ENCODE data around the gene CLC.
"Not testable (repeated sequence)": the region's sequence is repeated elsewhere in the genome, so short reads cannot be mapped to it uniquely, and the experiment has no call there.

The CLC gene

DNA sequence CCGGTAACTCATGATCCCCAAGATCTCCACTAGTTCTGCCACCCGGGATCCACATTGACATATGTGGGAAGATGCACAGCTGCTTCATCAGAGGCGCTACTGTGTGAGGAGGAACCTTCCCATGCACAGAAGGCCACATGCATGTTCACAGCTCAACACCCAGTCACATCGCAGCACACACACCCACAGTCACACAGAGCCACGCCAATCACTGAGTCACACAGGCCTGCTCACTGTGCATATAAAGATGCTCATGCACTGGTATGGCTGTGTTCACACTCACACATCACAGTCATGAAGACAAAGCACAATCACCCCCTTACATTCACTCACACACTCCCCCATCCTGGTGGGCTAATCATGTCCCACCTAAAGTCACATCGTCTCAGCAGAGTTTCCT lies 9.8 kb downstream of the CLC start:
- Histone ChIP-seq H3K36me3 (ENCODE audit: control insufficient read depth, insufficient read depth, low read length) (no peaks in the 10 kb centered on the region), H3K27me3 (replicated peaks; ENCODE audit: control insufficient read depth, insufficient read depth, low read length) (no peaks in the 10 kb centered on the region), H3K4me3 (replicated peaks; ENCODE audit: low read depth, low read length) (no peak overlapping the region)
- TF ChIP-seq, protein P1, sequence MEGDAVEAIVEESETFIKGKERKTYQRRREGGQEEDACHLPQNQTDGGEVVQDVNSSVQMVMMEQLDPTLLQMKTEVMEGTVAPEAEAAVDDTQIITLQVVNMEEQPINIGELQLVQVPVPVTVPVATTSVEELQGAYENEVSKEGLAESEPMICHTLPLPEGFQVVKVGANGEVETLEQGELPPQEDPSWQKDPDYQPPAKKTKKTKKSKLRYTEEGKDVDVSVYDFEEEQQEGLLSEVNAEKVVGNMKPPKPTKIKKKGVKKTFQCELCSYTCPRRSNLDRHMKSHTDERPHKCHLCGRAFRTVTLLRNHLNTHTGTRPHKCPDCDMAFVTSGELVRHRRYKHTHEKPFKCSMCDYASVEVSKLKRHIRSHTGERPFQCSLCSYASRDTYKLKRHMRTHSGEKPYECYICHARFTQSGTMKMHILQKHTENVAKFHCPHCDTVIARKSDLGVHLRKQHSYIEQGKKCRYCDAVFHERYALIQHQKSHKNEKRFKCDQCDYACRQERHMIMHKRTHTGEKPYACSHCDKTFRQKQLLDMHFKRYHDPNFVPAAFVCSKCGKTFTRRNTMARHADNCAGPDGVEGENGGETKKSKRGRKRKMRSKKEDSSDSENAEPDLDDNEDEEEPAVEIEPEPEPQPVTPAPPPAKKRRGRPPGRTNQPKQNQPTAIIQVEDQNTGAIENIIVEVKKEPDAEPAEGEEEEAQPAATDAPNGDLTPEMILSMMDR (IDR thresholded peaks at IDR 0.05; ENCODE audit: insufficient read depth, low read length, poor library complexity, severe bottlenecking), result no peak
- no peak for DNase-seq (ENCODE audit: extremely low read depth, insufficient read length)

DNA sequence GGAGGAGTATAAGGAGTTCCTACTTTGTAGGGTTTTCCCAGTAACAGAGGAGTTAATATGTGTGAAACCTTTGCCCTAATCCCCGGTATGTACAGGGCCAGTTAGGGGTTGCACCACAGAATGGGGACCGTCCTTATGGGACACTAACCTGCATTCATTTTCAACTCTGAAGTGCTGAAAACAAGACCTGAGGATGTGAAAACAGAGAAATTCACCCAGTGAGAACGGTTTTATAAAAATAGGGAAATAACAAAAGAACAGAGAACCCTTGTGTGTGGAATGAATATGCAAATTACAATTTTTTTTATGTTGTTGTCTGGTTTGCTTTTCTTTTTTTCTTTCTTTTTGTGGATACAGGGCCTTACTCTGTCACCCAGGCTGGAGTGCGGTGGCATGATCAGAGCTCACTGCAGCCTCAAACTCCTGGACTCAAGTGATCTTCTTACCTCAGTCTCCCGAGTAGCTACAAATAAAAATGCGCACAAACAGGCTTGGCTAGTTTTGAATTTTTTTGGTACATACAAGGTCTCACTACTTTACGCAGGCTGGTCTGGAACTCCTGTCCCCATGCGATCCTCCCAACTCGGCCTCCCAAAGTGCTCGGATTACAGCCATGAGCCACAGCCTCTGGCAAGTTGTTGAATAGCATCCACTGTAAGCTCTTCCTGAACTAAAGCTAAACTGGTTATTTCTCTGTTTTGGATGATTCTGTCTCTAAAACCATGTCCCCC lies 10.6 kb downstream of the CLC start:
- no peak for DNase-seq (ENCODE audit: extremely low read depth, insufficient read length)
- Histone ChIP-seq H3K36me3 (ENCODE audit: control insufficient read depth, insufficient read depth, low read length) (no peaks in the 10 kb centered on the region), H3K27me3 (replicated peaks; ENCODE audit: control insufficient read depth, insufficient read depth, low read length) (no peaks in the 10 kb centered on the region), H3K4me3 (replicated peaks; ENCODE audit: low read depth, low read length) (no peak overlapping the region)
- TF ChIP-seq, protein P1 (IDR thresholded peaks at IDR 0.05; ENCODE audit: insufficient read depth, low read length, poor library complexity, severe bottlenecking), result no peak

DNA sequence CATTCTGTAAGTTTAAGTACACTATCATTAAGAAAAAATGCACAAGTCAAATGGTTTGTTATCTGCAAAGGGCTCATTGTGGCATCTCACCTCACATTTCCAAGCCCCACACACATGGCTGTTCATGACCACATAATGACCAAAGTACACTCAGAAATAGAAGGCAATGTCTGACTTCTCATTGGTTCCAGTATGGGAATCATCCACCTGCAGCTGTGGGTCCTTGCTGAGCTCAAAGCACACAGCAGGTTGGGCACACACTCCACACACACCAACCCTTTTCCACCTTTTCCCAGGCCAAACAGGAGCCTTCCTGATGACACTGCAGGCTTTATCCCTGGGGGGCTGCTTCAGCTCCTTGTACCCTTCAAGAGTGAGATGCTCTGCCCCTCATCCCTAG lies 11.8 kb downstream of the CLC start:
- no peak overlapping the region for H3K4me3 ChIP-seq (replicated peaks; ENCODE audit: low read depth, low read length)
- TF ChIP-seq, protein P1 (IDR thresholded peaks at IDR 0.05; ENCODE audit: insufficient read depth, low read length, poor library complexity, severe bottlenecking), result no peak
- H3K27me3 ChIP-seq (replicated peaks; ENCODE audit: control insufficient read depth, insufficient read depth, low read length), result no peaks in the 10 kb centered on the region
- no peak for DNase-seq (ENCODE audit: extremely low read depth, insufficient read length)
- H3K36me3 ChIP-seq (ENCODE audit: control insufficient read depth, insufficient read depth, low read length), result no peaks in the 10 kb centered on the region

DNA sequence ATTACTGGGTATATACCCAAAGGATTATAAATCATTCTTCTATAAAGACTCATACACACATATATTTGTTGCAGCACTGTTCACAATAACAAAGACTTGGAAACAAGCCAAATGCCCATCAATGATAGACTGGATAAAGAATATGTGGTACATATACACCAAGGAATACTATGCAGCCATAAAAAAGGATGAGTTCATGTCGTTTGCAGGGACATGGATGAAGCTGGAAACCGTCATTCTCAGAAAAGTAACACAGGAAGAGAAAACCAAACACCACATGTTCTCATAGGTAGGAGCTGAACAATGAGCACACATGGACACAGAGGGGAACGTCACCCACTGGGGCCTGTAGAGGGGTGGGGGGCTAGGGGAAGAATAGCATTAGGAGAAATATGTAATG lies 17.7 kb downstream of the CLC start:
- H3K36me3 ChIP-seq (ENCODE audit: control insufficient read depth, insufficient read depth, low read length); DNase-seq (ENCODE audit: extremely low read depth, insufficient read length); H3K4me3 ChIP-seq (replicated peaks; ENCODE audit: low read depth, low read length); H3K27me3 ChIP-seq (replicated peaks; ENCODE audit: control insufficient read depth, insufficient read depth, low read length): not testable (repeated sequence)

DNA sequence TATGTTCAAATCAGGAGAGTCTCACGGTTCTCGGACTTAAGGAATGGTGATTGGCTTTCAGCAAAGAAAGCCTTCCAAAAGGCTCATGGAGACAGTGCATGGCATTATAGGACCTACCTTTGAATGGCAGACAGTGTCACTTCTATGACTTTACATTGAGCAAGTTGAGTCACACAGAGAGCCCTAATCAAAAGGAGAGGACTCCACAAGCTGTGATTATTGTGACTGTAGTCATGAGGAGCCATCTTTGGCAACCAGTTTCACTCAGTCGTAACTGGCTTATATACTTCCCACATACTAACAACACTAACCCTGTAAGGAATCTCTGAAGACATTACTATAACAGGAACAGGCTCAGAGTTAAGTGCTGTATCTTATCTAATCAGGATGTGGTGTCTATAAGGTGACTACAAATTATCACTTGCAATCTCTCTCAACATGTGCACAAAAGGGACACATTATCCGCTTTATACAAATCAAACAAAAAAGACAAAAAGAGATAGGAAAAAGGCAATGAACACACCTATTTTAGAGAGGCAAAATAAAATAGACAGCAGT lies 27.4 kb downstream of the CLC start:
- H3K27me3 ChIP-seq (replicated peaks; ENCODE audit: control insufficient read depth, insufficient read depth, low read length), result no peaks in the 10 kb centered on the region
- TF ChIP-seq, protein P1 (IDR thresholded peaks at IDR 0.05; ENCODE audit: insufficient read depth, low read length, poor library complexity, severe bottlenecking), result no peak
- DNase-seq (ENCODE audit: extremely low read depth, insufficient read length), result no peak

DNA sequence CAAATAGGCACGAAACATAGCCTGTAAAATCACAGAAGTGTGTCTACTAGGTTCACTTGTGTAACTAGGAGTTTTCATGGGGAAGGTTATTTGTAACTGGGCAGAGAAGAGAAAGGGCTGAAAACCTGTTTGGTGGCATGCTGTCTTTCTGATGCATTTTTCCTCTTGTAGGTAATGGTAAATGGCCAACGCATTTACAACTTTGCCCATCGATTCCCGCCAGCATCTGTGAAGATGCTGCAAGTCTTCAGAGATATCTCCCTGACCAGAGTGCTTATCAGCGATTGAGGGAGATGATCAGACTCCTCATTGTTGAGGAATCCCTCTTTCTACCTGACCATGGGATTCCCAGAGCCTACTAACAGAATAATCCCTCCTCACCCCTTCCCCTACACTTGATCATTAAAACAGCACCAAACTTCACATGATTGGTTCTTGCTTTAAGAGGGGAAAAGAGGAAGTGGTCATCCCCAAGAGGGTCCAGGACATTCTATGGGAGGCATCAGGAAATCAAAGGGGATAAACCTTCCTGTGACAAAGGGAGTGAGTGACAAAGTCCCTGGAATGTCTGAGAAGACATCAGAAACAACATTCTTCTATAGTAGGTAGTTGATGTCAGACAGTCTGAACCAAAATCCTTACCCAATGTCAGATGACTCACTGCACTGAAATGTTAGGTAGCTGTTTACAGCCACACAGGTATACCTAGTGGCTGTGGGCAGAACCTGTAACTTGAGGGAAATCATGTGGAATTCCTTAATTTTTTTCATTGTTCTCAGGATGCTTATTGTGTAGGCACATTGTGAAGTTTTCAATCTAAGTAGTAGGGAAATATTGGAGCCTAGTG lies 28.6 kb downstream of the CLC start:
- TF ChIP-seq, protein P1 (IDR thresholded peaks at IDR 0.05; ENCODE audit: insufficient read depth, low read length, poor library complexity, severe bottlenecking), result no peak
- H3K36me3 ChIP-seq (ENCODE audit: control insufficient read depth, insufficient read depth, low read length), result no peaks in the 10 kb centered on the region
- H3K4me3 ChIP-seq (replicated peaks; ENCODE audit: low read depth, low read length), result no peak overlapping the region
- DNase-seq (ENCODE audit: extremely low read depth, insufficient read length), result no peak
- no peaks in the 10 kb centered on the region for H3K27me3 ChIP-seq (replicated peaks; ENCODE audit: control insufficient read depth, insufficient read depth, low read length)

More for the DNA sequence above, 27.4 kb downstream of the CLC start:
- H3K4me3 ChIP-seq (replicated peaks; ENCODE audit: low read depth, low read length), result no peak overlapping the region
- H3K36me3 ChIP-seq (ENCODE audit: control insufficient read depth, insufficient read depth, low read length), result no peaks in the 10 kb centered on the region
